ENCODE measurements around the gene GPR3.
"Not testable (repeated sequence)": the region's sequence is repeated elsewhere in the genome, so short reads cannot be mapped to it uniquely, and the experiment has no call there.

Gene GPR3

DNA sequence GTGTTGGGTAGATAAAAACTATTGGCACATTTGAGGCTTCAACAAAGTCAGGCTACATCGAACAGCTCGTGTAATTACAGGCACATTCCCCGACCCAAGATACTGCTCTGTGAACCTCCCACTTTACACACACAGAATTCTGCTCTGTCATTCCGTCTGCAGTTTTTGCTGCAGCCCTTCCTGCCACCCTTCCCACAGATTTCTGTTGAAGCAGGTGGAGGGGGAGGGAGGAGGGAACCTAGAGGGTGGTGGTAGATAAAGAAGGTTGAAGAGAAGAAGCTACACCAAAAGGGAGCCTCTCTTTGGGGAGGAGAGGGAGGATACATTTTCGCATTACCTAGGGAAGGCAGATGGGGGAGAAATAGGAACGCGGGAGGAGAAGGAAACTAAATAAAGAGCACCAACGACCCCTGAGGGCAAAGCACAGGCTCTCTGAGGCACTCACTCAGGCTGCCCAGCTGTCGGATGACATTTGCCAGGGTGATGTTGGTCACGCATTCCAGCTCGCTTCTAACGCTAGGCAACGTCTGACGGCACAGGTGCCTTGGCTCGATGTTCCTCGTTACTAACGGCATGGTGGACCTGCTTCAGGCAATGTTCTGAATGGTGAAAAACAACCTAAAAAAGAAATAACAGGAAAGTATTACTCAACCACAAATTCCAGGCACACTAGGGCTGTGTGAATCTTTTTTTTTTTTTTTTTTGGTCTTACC is 36.0 kb downstream of the GPR3 start:
- DNase-seq (ENCODE audit: low read depth): no peak

DNA sequence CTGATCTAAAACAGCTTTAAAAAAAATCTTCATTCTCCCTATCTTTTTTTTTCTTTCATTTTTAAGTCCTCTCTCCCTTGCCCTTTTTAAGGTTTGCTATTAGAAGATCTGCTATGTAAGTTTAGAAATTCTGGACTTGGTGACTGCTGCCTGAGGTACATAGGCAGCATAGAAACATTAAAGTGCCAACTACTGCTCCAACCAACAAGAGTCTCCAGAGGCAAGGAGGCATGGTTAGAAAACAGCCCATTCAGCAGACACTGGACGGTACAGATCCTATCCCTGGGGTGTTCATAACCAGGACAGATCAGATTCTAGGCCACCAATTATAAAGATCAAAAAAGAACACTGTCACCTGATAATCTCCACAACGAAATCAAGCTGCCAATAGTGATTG is 36.6 kb downstream of the GPR3 start:
- DNase-seq (ENCODE audit: low read depth): no peak

DNA sequence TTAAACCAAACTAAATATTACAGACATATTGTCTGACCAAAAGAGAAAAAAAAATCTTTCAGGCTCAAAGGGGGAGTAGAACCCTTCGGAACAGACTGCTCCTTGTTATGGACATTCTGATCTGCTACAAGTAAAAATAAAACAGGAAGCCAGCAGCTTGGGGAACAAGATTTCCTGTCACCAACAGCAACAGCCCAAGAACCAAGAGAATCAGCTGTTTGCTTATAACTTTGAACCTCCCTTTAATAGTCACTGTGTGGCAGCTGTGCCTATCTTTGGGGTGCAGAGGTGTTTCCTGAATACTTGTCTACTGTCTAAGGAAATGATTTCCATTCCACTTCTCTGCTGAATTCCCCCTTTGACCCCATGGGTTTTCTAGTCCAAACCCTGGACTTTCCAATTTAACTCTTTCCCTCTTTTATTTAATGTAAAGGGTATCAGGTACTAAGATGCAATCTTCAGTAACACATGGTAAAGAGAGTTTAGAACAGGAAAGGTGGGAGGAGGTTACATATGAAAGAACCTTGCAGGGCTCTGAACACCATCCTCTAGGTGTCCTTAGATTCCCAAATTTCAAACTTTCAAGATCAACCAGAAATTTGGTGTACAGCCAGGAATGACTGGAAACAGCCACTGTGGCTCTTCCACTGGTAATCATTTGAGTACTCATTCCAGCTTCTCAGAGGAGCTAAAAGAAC is 38.6 kb downstream of the GPR3 start:
- DNase-seq (ENCODE audit: low read depth): no peak

DNA sequence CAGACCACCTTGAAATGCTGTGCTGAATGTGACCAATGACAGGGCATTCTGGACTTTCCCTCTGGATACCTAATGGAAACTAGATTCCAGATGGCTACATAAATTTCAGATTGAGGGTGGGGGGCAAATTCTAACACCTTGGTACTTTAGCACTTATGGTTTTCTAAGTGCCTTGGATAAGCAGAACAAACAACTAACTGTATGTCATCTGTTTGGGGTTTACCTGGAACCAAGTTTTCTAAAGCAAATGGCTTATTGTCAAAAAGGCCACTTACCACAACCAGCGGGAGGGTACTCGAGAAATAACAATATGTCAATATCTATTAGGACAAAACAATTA is 39.1 kb downstream of the GPR3 start:
- DNase-seq (ENCODE audit: low read depth): no peak

DNA sequence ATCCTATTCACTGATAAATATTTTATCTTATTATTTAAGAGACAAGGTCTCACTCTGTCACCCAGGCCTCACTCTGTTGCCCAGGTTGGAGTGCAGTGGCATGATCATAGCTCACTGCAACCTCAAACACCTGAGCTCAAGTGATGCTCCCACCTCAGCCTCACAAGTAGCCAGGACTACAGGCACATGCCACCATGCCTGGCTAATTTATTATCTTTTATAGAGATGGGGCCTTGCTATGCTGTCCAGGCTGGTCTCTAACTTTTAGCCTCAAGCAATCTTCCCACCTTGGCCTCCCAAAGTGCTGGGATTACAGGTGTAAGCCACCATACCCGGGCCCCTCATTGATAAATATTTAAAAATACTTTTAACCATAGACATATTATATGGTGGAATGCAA is 40.3 kb downstream of the GPR3 start:
- not testable (repeated sequence) for DNase-seq (ENCODE audit: low read depth)

DNA sequence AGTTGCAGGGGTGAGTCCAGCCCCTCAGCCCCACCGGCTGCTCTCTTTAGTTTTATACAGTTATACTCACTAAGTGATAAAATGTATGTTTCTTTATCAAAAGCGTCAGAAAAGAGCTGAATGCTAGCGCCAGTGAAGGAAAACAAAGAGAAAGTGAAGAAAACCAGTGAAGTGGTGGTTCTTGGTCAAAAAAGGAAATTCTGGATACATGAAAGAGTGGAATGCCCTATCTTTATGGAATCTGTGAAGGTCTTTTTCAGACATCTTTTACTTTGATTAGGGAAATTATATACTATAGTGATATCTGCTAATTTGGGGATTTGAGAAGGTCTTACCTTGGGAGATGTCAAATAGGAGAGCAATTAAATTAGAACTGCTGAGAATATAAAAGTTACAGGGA is 41.3 kb downstream of the GPR3 start:
- no peak for DNase-seq (ENCODE audit: low read depth)

DNA sequence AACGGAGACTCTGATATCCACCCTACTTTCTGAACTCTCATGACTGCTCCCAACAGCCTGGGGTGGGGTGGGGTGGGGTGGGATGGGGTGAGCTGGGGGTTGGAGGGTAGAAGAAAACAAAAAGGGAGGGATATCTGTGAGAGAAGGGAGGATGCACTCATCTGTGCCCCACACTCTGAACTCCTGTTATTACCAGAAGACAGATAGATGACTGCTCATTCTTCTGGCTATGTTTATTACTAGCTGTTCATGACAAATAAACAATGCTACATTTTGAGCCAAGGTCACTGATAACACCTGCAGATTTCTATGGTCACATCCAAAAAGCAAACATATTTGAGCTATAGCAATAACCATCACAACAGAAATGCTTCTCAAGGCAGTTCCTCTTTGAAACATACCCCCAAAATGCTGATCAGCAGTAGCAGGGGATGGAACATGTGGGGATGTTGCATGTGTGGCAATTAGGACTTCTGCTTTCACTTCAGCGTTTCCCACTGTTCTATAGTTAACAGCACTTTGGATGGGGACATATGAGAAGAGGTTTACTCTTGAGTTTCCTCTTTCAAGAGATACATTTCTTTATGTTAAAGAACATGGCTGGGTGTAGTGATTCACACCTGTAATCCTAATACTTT is 43.3 kb downstream of the GPR3 start:
- no peak for DNase-seq (ENCODE audit: low read depth)

DNA sequence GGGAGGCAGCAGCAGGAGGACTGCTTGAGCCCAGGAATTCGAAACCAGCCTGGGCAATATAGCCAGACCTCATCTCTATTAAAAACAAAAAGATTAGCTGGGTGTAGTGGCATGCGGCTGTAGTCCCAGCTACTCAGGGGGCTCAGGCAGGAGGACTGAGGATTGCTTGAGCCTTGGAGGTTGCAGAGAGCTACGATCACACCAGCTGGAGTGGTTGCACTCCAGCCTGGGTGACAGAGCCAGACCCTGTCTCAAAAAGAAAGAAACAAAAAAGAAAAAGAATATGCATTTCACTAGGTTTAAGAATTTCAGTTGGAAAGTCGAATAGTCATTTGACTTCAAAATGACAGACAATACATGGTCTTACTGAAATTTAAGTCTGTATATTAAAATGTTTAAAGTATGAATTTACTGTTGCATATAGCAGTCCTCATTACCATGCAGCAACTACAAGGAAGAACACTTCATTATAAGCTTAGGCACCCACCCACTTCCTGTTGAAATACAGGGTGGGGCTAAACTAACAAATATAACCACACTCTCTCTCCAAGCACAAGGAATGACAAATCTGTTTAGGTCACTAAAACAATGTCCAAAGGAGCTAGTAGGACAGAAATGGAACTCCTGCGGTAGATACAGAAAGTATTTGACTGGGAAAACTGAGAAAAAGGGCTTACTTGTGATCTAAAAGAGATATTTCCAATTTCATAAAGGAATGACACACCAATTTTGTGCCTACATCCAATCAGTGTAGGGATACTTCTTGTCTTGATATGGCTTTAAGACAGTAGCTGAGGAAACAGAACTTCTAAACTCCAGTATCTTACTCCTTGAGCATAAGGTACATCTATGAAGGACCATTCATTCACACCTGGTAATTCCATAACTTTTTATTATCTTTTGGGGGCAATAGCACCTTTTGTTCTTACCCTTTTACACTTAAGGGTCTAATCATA is 44.1 kb downstream of the GPR3 start:
- no peak for DNase-seq (ENCODE audit: low read depth)

DNA sequence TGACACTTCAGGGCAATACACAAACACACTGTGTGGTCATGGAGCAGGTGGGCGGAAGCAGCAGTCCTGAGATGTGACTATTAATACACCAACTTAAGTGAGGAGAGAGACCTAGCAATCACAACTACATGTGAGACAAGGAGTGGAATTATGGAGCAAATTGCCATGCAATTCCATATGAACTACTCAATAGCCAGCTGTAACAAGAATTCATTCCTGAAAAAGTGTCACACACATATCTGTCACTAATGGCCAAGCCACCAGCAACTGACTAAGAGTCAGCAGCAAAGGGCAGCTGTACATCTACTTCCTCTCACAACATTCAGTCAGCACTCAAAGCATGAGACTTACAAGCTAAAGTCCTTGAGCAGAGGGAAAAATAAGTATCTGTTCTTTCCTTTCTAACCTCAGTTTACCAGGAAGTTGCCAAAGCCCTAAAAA is 46.2 kb downstream of the GPR3 start:
- no peak for DNase-seq (ENCODE audit: low read depth)

DNA sequence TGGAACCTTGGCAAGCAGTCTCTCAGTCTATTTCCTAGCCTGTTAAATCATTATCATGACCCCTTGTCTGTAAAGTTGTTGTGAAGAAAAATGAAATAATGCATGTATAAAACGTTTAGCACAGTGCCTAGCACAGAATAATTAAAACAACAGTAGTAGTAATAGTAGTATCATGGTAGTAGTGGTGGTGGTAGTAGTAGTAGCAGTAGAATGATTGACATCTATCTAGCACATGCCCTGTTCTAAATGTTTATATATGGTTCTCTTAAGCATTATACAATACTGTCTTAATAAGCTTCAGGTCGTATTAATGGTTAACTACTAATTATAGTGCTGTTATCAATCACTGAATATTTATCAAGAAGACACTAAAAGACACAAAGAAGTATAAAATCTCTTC is 46.7 kb downstream of the GPR3 start:
- no peak for DNase-seq (ENCODE audit: low read depth)

DNA sequence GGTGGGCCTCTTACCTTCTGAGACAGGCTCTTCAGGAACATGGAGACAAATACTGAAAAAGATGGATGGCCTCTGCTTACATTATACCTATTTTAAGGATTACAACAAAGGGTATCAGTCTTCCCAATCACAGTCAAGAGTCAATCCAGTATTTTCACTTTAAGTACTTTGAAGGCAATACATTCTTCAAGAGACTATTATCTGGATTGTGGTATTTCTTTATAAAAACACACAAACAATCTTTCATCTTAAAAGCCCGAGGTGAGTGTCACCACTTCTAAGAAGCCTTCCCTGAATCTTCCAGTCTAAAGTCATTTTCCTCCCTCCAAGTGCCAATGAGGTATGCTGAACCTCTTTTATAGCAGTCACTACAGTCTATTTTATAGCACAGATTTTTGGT is 52.2 kb downstream of the GPR3 start:
- no peak for DNase-seq (ENCODE audit: low read depth)
